ENCODE measurements around the gene RIPK1. TPM values are rescaled to one million over a fixed set of nuclear protein-coding genes. Genes with fewer than 3 reads are reported as not detected.

The RIPK1 gene
- total RNA-seq, 2 donors from 2014 or later: 24.3 to 27.2 TPM

GRCh38 chr6:3117912-3118352, 49.6 kb downstream of the RIPK1 start:
- H3K27ac Mint-ChIP-seq: peak overlapping the region; percentile 62
- no peaks in the 10 kb centered on the region for H3K27me3 Mint-ChIP-seq
- H3K9me3 ChIP-seq (ENCODE audit: control insufficient read depth, low read length, poor library complexity, severe bottlenecking): no peaks in the 10 kb centered on the region
- no peaks in the 10 kb centered on the region for H3K36me3 Mint-ChIP-seq (ENCODE audit: low read depth)
- DNase-seq: no peak
- no peak for ATAC-seq
- H3K4me3 Mint-ChIP-seq: peak overlapping the region; percentile 91
- peaks cover 14% of the 10 kb centered on the region for H3K4me1 Mint-ChIP-seq

GRCh38 chr6:3118353-3119039, 50.2 kb downstream of the RIPK1 start, which contains the start of gene BPHL:
TSS of gene BPHL (plus strand) at chr6:3118711. CDS start at chr6:3118741, 30 bp downstream.
- Mint-ChIP-seq H3K27me3 (no peaks in the 10 kb centered on the region), H3K36me3 (ENCODE audit: low read depth) (no peaks in the 10 kb centered on the region), H3K4me1 (peaks cover 14% of the 10 kb centered on the region), H3K27ac (peak within 1 kb of the TSS; percentile 62), H3K4me3 (peak within 1 kb of the TSS; percentile 91)
- DNase-seq: peak; percentile 100
- ATAC-seq: peak; percentile 93
- no peaks in the 10 kb centered on the region for H3K9me3 ChIP-seq (ENCODE audit: control insufficient read depth, low read length, poor library complexity, severe bottlenecking)

- no peaks in the 10 kb centered on the region for H3K36me3 Mint-ChIP-seq (ENCODE audit: low read depth)
- peak overlapping the region; percentile 62 for H3K27ac Mint-ChIP-seq
- peak; percentile 14 for ATAC-seq
- H3K27me3 Mint-ChIP-seq: no peaks in the 10 kb centered on the region
- no peaks in the 10 kb centered on the region for H3K9me3 ChIP-seq (ENCODE audit: control insufficient read depth, low read length, poor library complexity, severe bottlenecking)
- H3K4me1 Mint-ChIP-seq: peaks cover 14% of the 10 kb centered on the region
- peak overlapping the region; percentile 91 for H3K4me3 Mint-ChIP-seq
- no peak for DNase-seq
Observed at GRCh38 chr6:3119040-3119723, 50.9 kb downstream of the RIPK1 start.

- Mint-ChIP-seq H3K27ac (no peak overlapping the region), H3K27me3 (no peaks in the 10 kb centered on the region), H3K4me1 (peaks cover 14% of the 10 kb centered on the region), H3K4me3 (no peak overlapping the region), H3K36me3 (ENCODE audit: low read depth) (no peaks in the 10 kb centered on the region)
- DNase-seq: no peak
- ATAC-seq: no peak
- no peaks in the 10 kb centered on the region for H3K9me3 ChIP-seq (ENCODE audit: control insufficient read depth, low read length, poor library complexity, severe bottlenecking)
Observed at GRCh38 chr6:3120765-3121089, 52.4 kb downstream of the RIPK1 start.

GRCh38 chr6:3122823-3123182, 54.5 kb downstream of the RIPK1 start:
- ATAC-seq (no peak), DNase-seq (no peak)
- Mint-ChIP-seq H3K27ac (no peak overlapping the region), H3K27me3 (no peaks in the 10 kb centered on the region), H3K36me3 (ENCODE audit: low read depth) (no peaks in the 10 kb centered on the region), H3K4me3 (no peak overlapping the region), H3K4me1 (peaks cover 9% of the 10 kb centered on the region)
- no peaks in the 10 kb centered on the region for H3K9me3 ChIP-seq (ENCODE audit: control insufficient read depth, low read length, poor library complexity, severe bottlenecking)

- H3K36me3 Mint-ChIP-seq (ENCODE audit: low read depth): no peaks in the 10 kb centered on the region
- no peak overlapping the region for H3K4me3 Mint-ChIP-seq
- ATAC-seq (no peak), DNase-seq (no peak)
- H3K27ac Mint-ChIP-seq: no peak overlapping the region
- no peaks in the 10 kb centered on the region for H3K27me3 Mint-ChIP-seq
- no peaks in the 10 kb centered on the region for H3K9me3 ChIP-seq (ENCODE audit: control insufficient read depth, low read length, poor library complexity, severe bottlenecking)
- no peaks in the 10 kb centered on the region for H3K4me1 Mint-ChIP-seq
Observed at GRCh38 chr6:3124667-3125066, 56.4 kb downstream of the RIPK1 start.

GRCh38 chr6:3125815-3126214, 57.5 kb downstream of the RIPK1 start:
- Mint-ChIP-seq H3K27ac (no peak overlapping the region), H3K36me3 (ENCODE audit: low read depth) (peaks cover 2% of the 10 kb centered on the region), H3K4me3 (no peak overlapping the region), H3K27me3 (no peaks in the 10 kb centered on the region), H3K4me1 (no peaks in the 10 kb centered on the region)
- DNase-seq: no peak
- no peaks in the 10 kb centered on the region for H3K9me3 ChIP-seq (ENCODE audit: control insufficient read depth, low read length, poor library complexity, severe bottlenecking)
- no peak for ATAC-seq

GRCh38 chr6:3128356-3129108, 60.2 kb downstream of the RIPK1 start:
- no peak for DNase-seq
- H3K9me3 ChIP-seq (ENCODE audit: control insufficient read depth, low read length, poor library complexity, severe bottlenecking): no peaks in the 10 kb centered on the region
- Mint-ChIP-seq H3K4me3 (no peak overlapping the region), H3K27ac (peak overlapping the region; percentile 39), H3K4me1 (no peaks in the 10 kb centered on the region), H3K36me3 (ENCODE audit: low read depth) (peaks cover 18% of the 10 kb centered on the region), H3K27me3 (no peaks in the 10 kb centered on the region)
- no peak for ATAC-seq

- Mint-ChIP-seq H3K27me3 (no peaks in the 10 kb centered on the region), H3K4me3 (no peak overlapping the region), H3K36me3 (ENCODE audit: low read depth) (peaks cover 24% of the 10 kb centered on the region), H3K27ac (no peak overlapping the region), H3K4me1 (no peaks in the 10 kb centered on the region)
- ATAC-seq (no peak), DNase-seq (no peak)
- no peaks in the 10 kb centered on the region for H3K9me3 ChIP-seq (ENCODE audit: control insufficient read depth, low read length, poor library complexity, severe bottlenecking)
Observed at GRCh38 chr6:3131695-3132094, 63.4 kb downstream of the RIPK1 start.

GRCh38 chr6:3133515-3133914, 65.2 kb downstream of the RIPK1 start:
- Mint-ChIP-seq H3K36me3 (ENCODE audit: low read depth) (peaks cover 24% of the 10 kb centered on the region), H3K27ac (no peak overlapping the region), H3K4me1 (no peaks in the 10 kb centered on the region), H3K27me3 (no peaks in the 10 kb centered on the region), H3K4me3 (no peak overlapping the region)
- ATAC-seq: no peak
- no peak for DNase-seq
- no peaks in the 10 kb centered on the region for H3K9me3 ChIP-seq (ENCODE audit: control insufficient read depth, low read length, poor library complexity, severe bottlenecking)

- no peak for ATAC-seq
- no peaks in the 10 kb centered on the region for H3K4me1 Mint-ChIP-seq
- H3K27me3 Mint-ChIP-seq: no peaks in the 10 kb centered on the region
- H3K27ac Mint-ChIP-seq: peak overlapping the region; percentile 27
- H3K4me3 Mint-ChIP-seq: no peak overlapping the region
- H3K9me3 ChIP-seq (ENCODE audit: control insufficient read depth, low read length, poor library complexity, severe bottlenecking): no peaks in the 10 kb centered on the region
- DNase-seq: no peak
- peaks cover 22% of the 10 kb centered on the region for H3K36me3 Mint-ChIP-seq (ENCODE audit: low read depth)
Observed at GRCh38 chr6:3135668-3136291, 67.5 kb downstream of the RIPK1 start.

GRCh38 chr6:3136292-3137011, 68.2 kb downstream of the RIPK1 start:
- no peaks in the 10 kb centered on the region for H3K4me1 Mint-ChIP-seq
- H3K9me3 ChIP-seq (ENCODE audit: control insufficient read depth, low read length, poor library complexity, severe bottlenecking): no peaks in the 10 kb centered on the region
- DNase-seq: no peak
- ATAC-seq: no peak
- peaks cover 18% of the 10 kb centered on the region for H3K36me3 Mint-ChIP-seq (ENCODE audit: low read depth)
- H3K4me3 Mint-ChIP-seq: no peak overlapping the region
- peak overlapping the region; percentile 27 for H3K27ac Mint-ChIP-seq
- no peaks in the 10 kb centered on the region for H3K27me3 Mint-ChIP-seq

Measured in T-helper 17 cell (primary cell).